DND-41 (cell line): ENCODE measurements around the gene ZDHHC14.

ENCODE experiments used
- ATAC-seq: fragments of 200-7000 bp; cut with Tn5 transposase; 3 replicates; pipeline ENCODE4 v1.9.1; 2021; ENCODE audit warnings: low read depth; ENCODE audit not compliant: insufficient read depth
- DNase-seq: peaks from one replicate; pipeline ENCODE4 v3.0.0-alpha.2; 2020
- H2AFZ ChIP-seq: 2 replicates; pipeline ENCODE4 v1.6.0; 2012; ENCODE audit warnings: low read depth, low read length
- H3K27ac ChIP-seq: 2 replicates; pipeline ENCODE4 v1.5.1; 2012; ENCODE audit warnings: low read length, inconsistent platforms
- H3K27me3 ChIP-seq: fragments of 200-600 bp; sonication (generic); 2 replicates; pipeline ENCODE4 v1.6.0; 2012; ENCODE audit warnings: low read length, mild to moderate bottlenecking, inconsistent platforms; ENCODE audit not compliant: insufficient read depth, poor library complexity
- H3K36me3 ChIP-seq: 2 replicates; pipeline ENCODE4 v1.5.1; 2012; ENCODE audit warnings: low read length, inconsistent platforms; ENCODE audit not compliant: insufficient read depth
- H3K4me1 ChIP-seq: 2 replicates; pipeline ENCODE4 v1.5.1; 2012; ENCODE audit warnings: mild to moderate bottlenecking, low read length; ENCODE audit not compliant: insufficient read depth
- H3K4me2 ChIP-seq: 2 replicates; pipeline ENCODE4 v1.6.0; 2012; ENCODE audit warnings: mild to moderate bottlenecking, moderate library complexity, low read length, inconsistent platforms; ENCODE audit not compliant: insufficient read depth
- H3K4me3 ChIP-seq, 2 experiments: fragments of 200-600 bp in 1 of 2; shearing (Covaris generic) in 1 of 2; 2 replicates each; pipeline ENCODE4 v1.5.1; 2012 to 2016; ENCODE audit warnings: inconsistent platforms in 2 of 2, low read length in 2 of 2, mild to moderate bottlenecking in 2 of 2, low read depth in 1 of 2, moderate library complexity in 1 of 2
- H3K79me2 ChIP-seq: 2 replicates; pipeline ENCODE4 v1.6.0; 2012; ENCODE audit warnings: low read length, inconsistent platforms; ENCODE audit not compliant: insufficient read depth
- H3K9ac ChIP-seq: 2 replicates; pipeline ENCODE4 v1.6.0; 2012; ENCODE audit warnings: low read depth, mild to moderate bottlenecking, inconsistent platforms, low read length, moderate library complexity
- H3K9me3 ChIP-seq: 2 replicates; pipeline ENCODE4 v1.5.1; 2012; ENCODE audit warnings: low read length, moderate library complexity, mild to moderate bottlenecking, inconsistent platforms; ENCODE audit not compliant: insufficient read depth, severe bottlenecking
- H4K20me1 ChIP-seq: 2 replicates; pipeline ENCODE4 v1.6.0; 2012; ENCODE audit warnings: low read length; ENCODE audit not compliant: insufficient read depth
- EZH2 ChIP-seq: IDR thresholded peaks from 3 replicates; pipeline ENCODE4 v1.6.1; 2012; ENCODE audit warnings: borderline replicate concordance, low read depth, mild to moderate bottlenecking, moderate library complexity, low read length, inconsistent platforms; ENCODE audit not compliant: severe bottlenecking
- TF ChIP-seq, protein P1 (sequence below): IDR thresholded peaks from 2 replicates; pipeline ENCODE4 v1.5.1; 2012; ENCODE audit warnings: borderline replicate concordance, low read length, moderate library complexity, mild to moderate bottlenecking; ENCODE audit not compliant: poor library complexity, severe bottlenecking; ENCODE audit errors: extremely low read depth

ZDHHC14 gene

DNA sequence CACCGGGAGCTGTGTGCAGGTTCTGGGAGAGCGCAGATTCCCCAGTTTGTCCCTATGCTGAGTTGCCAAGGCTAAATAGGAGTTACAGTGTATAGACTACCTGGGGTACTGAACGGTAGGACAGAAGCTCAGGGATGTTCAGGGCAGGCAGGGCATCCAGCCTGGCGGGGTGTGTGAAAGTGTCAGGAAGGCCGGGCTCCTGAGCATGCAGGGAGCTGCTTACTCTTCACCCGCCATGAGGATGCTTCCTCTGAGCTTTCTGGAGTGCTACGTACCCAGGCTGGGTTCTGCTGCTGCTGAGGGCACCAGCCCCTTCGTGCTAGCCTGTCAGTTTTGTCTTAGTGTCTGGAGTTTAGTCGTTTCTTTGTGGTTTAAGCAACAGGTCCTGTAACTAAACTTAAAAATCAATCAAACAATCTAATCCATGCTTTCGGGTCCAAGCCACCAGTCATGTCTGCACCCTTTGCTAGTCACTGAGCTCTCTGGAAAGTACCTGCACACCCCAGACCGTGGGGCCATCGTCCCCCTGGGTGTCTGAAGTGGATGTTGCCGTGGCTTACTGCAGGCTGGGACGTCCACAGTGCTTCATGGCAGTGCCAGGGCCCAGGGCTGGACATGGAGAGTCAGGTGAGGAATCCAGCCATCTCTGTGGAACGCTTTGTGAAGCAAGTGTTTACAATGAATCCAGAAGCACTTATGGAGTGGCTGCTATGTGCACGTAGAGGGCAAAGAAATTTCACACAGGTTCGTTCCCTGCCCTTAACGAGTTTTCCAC, 221.7 kb downstream of the ZDHHC14 start:
- Histone ChIP-seq H3K4me2 (no peak overlapping the region), H3K9me3 (no peaks in the 10 kb centered on the region), H4K20me1 (no peaks in the 10 kb centered on the region), H3K27me3 (peaks cover 16% of the 10 kb centered on the region), H3K27ac (no peak overlapping the region), H3K9ac (no peak overlapping the region), H3K4me1 (no peaks in the 10 kb centered on the region), H3K4me3 (no peak overlapping the region), H3K36me3 (no peaks in the 10 kb centered on the region), H2AFZ (no peak overlapping the region), H3K79me2 (no peaks in the 10 kb centered on the region)
- TF ChIP-seq, protein P1, sequence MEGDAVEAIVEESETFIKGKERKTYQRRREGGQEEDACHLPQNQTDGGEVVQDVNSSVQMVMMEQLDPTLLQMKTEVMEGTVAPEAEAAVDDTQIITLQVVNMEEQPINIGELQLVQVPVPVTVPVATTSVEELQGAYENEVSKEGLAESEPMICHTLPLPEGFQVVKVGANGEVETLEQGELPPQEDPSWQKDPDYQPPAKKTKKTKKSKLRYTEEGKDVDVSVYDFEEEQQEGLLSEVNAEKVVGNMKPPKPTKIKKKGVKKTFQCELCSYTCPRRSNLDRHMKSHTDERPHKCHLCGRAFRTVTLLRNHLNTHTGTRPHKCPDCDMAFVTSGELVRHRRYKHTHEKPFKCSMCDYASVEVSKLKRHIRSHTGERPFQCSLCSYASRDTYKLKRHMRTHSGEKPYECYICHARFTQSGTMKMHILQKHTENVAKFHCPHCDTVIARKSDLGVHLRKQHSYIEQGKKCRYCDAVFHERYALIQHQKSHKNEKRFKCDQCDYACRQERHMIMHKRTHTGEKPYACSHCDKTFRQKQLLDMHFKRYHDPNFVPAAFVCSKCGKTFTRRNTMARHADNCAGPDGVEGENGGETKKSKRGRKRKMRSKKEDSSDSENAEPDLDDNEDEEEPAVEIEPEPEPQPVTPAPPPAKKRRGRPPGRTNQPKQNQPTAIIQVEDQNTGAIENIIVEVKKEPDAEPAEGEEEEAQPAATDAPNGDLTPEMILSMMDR: no peak
- no peak for TF ChIP-seq EZH2
- no peak for ATAC-seq
- no peak for DNase-seq

DNA sequence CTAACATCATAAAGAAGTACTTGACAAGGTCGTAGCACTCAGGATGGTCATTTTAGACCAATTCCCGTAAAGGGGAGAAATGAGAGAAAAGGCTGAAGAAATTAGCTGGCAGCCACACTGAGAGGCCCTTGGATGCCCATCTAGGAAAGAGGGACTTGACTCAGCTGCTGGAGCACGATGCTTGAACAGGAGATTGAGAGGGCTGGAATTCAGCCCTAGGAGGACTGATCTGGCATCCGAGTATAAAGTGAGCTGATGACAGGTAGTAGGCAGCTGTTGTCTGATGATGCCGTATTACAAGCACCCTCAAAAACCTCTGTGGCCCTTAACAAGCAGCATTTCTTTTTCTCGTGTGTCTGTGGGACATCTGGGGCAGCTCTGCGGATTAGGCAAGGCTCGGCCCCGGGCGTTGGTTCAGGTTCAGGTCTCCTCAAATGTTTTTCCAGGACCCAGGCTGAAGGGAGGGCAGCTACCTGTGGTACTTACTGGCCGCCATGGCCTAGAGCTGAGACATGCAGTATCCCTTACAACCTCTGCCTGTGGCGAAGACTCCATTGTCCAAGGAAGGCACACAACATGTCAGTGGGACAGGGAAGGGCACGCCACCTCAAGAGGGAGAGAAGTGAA, 222.4 kb downstream of the ZDHHC14 start:
- H3K9me3 ChIP-seq: no peaks in the 10 kb centered on the region
- no peak overlapping the region for H3K4me2 ChIP-seq
- no peaks in the 10 kb centered on the region for H3K79me2 ChIP-seq
- no peaks in the 10 kb centered on the region for H4K20me1 ChIP-seq
- no peak overlapping the region for H3K27ac ChIP-seq
- no peaks in the 10 kb centered on the region for H3K4me1 ChIP-seq
- ATAC-seq (no peak), DNase-seq (no peak)
- H3K27me3 ChIP-seq: peaks cover 16% of the 10 kb centered on the region
- H3K36me3 ChIP-seq: no peaks in the 10 kb centered on the region
- no peak overlapping the region for H2AFZ ChIP-seq
- TF ChIP-seq, protein P1: no peak
- TF ChIP-seq EZH2: no peak
- no peak overlapping the region for H3K9ac ChIP-seq
- H3K4me3 ChIP-seq: no peak overlapping the region

DNA sequence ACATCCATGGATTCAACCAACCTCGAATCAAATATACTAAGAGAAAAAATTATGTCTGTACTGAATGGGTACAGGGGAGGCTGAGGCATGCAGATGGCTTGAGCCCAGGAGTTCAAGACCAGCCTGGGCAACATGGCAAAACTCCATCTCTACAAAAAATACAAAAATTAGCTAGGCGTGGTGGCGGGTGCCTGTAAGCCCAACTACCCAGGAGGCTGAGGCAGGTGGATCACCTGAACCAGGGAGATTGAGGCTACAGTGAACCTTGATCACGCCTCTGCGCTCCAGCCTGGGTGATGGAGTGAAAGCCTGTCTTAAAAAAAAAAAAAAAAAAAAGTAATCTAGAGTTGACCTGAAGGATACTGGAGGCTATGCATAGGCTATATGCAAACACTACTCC, 223.0 kb downstream of the ZDHHC14 start:
- Histone ChIP-seq H3K9me3 (no peaks in the 10 kb centered on the region), H3K4me2 (no peak overlapping the region), H3K4me3 (no peak overlapping the region), H3K36me3 (no peaks in the 10 kb centered on the region), H3K27ac (no peak overlapping the region), H3K9ac (no peak overlapping the region), H3K27me3 (peaks cover 16% of the 10 kb centered on the region), H3K4me1 (no peaks in the 10 kb centered on the region), H4K20me1 (no peaks in the 10 kb centered on the region), H3K79me2 (no peaks in the 10 kb centered on the region), H2AFZ (no peak overlapping the region)
- DNase-seq (no peak), ATAC-seq (no peak)
- TF ChIP-seq EZH2: no peak
- TF ChIP-seq, protein P1: no peak
